ENCODE data around the gene CCDC12.

The CCDC12 gene

GRCh38 chr3:46934498-46935167, 41.9 kb downstream of the CCDC12 start:
- no peaks in the 10 kb centered on the region for H3K9me3 ChIP-seq (ENCODE audit: control insufficient read depth, insufficient read depth, low read length)
- H3K4me3 ChIP-seq (ENCODE audit: low read depth, low read length): no peak overlapping the region
- peaks cover 10% of the 10 kb centered on the region for H3K36me3 ChIP-seq (ENCODE audit: control insufficient read depth, insufficient read depth, low read length)
- H3K27me3 ChIP-seq (ENCODE audit: control insufficient read depth, insufficient read depth, low read length): no peaks in the 10 kb centered on the region
- peaks cover 10% of the 10 kb centered on the region for H3K4me1 ChIP-seq (ENCODE audit: control insufficient read depth, insufficient read depth, low read length)
- no peak overlapping the region for H3K9ac ChIP-seq (ENCODE audit: low read depth, low read length)

GRCh38 chr3:46934072-46934471, 42.5 kb downstream of the CCDC12 start:
- peaks cover 10% of the 10 kb centered on the region for H3K4me1 ChIP-seq (ENCODE audit: control insufficient read depth, insufficient read depth, low read length)

GRCh38 chr3:46933261-46933660, 43.3 kb downstream of the CCDC12 start:
- Histone ChIP-seq H3K36me3 (ENCODE audit: control insufficient read depth, insufficient read depth, low read length) (peaks cover 7% of the 10 kb centered on the region), H3K4me3 (ENCODE audit: low read depth, low read length) (no peak overlapping the region), H3K27me3 (ENCODE audit: control insufficient read depth, insufficient read depth, low read length) (no peaks in the 10 kb centered on the region), H3K9me3 (ENCODE audit: control insufficient read depth, insufficient read depth, low read length) (no peaks in the 10 kb centered on the region), H3K9ac (ENCODE audit: low read depth, low read length) (no peak overlapping the region), H3K4me1 (ENCODE audit: control insufficient read depth, insufficient read depth, low read length) (peaks cover 10% of the 10 kb centered on the region)

More at GRCh38 chr3:46934072-46934471, 42.5 kb downstream of the CCDC12 start:
- H3K4me3 ChIP-seq (ENCODE audit: low read depth, low read length): no peak overlapping the region
- no peak overlapping the region for H3K9ac ChIP-seq (ENCODE audit: low read depth, low read length)
- no peaks in the 10 kb centered on the region for H3K9me3 ChIP-seq (ENCODE audit: control insufficient read depth, insufficient read depth, low read length)
- H3K36me3 ChIP-seq (ENCODE audit: control insufficient read depth, insufficient read depth, low read length): peaks cover 7% of the 10 kb centered on the region
- H3K27me3 ChIP-seq (ENCODE audit: control insufficient read depth, insufficient read depth, low read length): no peaks in the 10 kb centered on the region

GRCh38 chr3:46932455-46933225, 43.9 kb downstream of the CCDC12 start:
- Histone ChIP-seq H3K9me3 (ENCODE audit: control insufficient read depth, insufficient read depth, low read length) (no peaks in the 10 kb centered on the region), H3K4me3 (ENCODE audit: low read depth, low read length) (no peak overlapping the region), H3K27me3 (ENCODE audit: control insufficient read depth, insufficient read depth, low read length) (no peaks in the 10 kb centered on the region), H3K4me1 (ENCODE audit: control insufficient read depth, insufficient read depth, low read length) (peaks cover 10% of the 10 kb centered on the region), H3K9ac (ENCODE audit: low read depth, low read length) (no peak overlapping the region), H3K36me3 (ENCODE audit: control insufficient read depth, insufficient read depth, low read length) (peaks cover 8% of the 10 kb centered on the region)

- no peaks in the 10 kb centered on the region for H3K9me3 ChIP-seq (ENCODE audit: control insufficient read depth, insufficient read depth, low read length)
- peaks cover 13% of the 10 kb centered on the region for H3K36me3 ChIP-seq (ENCODE audit: control insufficient read depth, insufficient read depth, low read length)
- no peak overlapping the region for H3K9ac ChIP-seq (ENCODE audit: low read depth, low read length)
- H3K27me3 ChIP-seq (ENCODE audit: control insufficient read depth, insufficient read depth, low read length): no peaks in the 10 kb centered on the region
- H3K4me1 ChIP-seq (ENCODE audit: control insufficient read depth, insufficient read depth, low read length): peaks cover 10% of the 10 kb centered on the region
- no peak overlapping the region for H3K4me3 ChIP-seq (ENCODE audit: low read depth, low read length)
These were observed 44.8 kb downstream of the CCDC12 start for GRCh38 chr3:46931631-46932331.

GRCh38 chr3:46930945-46931403, 45.6 kb downstream of the CCDC12 start:
- H3K36me3 ChIP-seq (ENCODE audit: control insufficient read depth, insufficient read depth, low read length): peaks cover 19% of the 10 kb centered on the region
- H3K4me1 ChIP-seq (ENCODE audit: control insufficient read depth, insufficient read depth, low read length): peaks cover 10% of the 10 kb centered on the region
- H3K9me3 ChIP-seq (ENCODE audit: control insufficient read depth, insufficient read depth, low read length): no peaks in the 10 kb centered on the region
- no peaks in the 10 kb centered on the region for H3K27me3 ChIP-seq (ENCODE audit: control insufficient read depth, insufficient read depth, low read length)
- H3K4me3 ChIP-seq (ENCODE audit: low read depth, low read length): no peak overlapping the region
- H3K9ac ChIP-seq (ENCODE audit: low read depth, low read length): no peak overlapping the region

DNA sequence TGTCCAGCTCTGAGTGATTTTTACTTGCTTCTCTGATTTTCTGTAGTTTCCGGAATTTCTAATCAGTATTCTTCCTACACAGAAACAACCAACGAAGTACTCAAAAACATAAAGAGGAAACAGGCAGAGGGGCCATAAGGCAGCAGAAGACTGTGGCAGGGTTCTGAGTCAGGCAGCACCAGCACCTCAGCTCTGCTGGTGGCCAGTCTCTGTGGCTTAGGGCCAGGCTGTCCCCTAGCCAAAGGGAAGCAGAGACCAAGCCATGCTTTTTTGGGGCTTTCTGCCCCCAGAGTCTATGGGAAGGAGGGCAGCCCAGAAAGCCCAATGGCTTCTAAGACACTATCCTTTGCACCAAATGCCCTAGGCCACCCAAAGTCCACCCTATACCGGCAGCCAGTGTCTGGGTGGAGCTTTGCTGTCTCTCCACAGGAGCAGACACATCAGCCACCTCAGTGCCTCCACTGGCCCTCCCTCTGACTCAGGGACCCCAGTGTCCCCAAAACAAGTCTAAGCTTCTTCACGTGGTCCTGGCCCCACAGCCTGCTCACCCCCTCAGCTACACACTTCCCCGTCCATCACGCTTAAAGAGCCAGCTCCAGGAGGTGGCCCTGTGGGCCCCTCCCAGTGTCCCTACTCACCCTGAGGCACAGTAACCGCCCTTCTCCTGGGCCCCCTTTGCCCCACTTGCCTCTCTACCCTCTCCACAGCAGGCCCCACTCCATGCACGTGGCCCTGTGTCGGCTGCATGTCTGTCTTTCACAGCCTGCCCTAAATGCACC, 46.2 kb downstream of the CCDC12 start:
- H3K27me3 ChIP-seq (ENCODE audit: control insufficient read depth, insufficient read depth, low read length): no peaks in the 10 kb centered on the region

DNA sequence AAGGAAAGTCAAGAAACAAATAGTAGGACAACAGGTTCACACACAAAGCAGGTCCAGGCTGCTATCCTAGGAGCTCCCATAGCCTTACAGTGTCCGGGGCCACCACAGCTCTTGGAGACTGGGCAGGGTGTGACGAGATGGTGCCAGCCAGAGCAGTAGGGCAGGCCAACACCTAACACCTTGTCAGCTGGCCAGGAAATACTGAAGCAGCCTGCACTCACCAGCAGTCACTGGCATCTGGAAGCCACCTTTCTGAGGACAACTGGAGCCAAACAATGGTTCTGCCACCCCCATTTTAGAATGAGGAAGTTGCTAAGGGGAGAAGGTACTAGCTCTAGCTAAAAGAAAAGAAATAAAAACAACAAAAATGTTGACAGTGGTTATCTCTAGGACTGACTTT, 47.2 kb downstream of the CCDC12 start:
- Histone ChIP-seq H3K27me3 (ENCODE audit: control insufficient read depth, insufficient read depth, low read length) (no peaks in the 10 kb centered on the region), H3K4me1 (ENCODE audit: control insufficient read depth, insufficient read depth, low read length) (peaks cover 2% of the 10 kb centered on the region), H3K9me3 (ENCODE audit: control insufficient read depth, insufficient read depth, low read length) (no peaks in the 10 kb centered on the region), H3K4me3 (ENCODE audit: low read depth, low read length) (no peak overlapping the region), H3K9ac (ENCODE audit: low read depth, low read length) (no peak overlapping the region), H3K36me3 (ENCODE audit: control insufficient read depth, insufficient read depth, low read length) (peaks cover 27% of the 10 kb centered on the region)

More for the DNA sequence above, 46.2 kb downstream of the CCDC12 start:
- Histone ChIP-seq H3K36me3 (ENCODE audit: control insufficient read depth, insufficient read depth, low read length) (peaks cover 23% of the 10 kb centered on the region), H3K9me3 (ENCODE audit: control insufficient read depth, insufficient read depth, low read length) (no peaks in the 10 kb centered on the region), H3K4me3 (ENCODE audit: low read depth, low read length) (no peak overlapping the region), H3K9ac (ENCODE audit: low read depth, low read length) (no peak overlapping the region), H3K4me1 (ENCODE audit: control insufficient read depth, insufficient read depth, low read length) (peaks cover 10% of the 10 kb centered on the region)

DNA sequence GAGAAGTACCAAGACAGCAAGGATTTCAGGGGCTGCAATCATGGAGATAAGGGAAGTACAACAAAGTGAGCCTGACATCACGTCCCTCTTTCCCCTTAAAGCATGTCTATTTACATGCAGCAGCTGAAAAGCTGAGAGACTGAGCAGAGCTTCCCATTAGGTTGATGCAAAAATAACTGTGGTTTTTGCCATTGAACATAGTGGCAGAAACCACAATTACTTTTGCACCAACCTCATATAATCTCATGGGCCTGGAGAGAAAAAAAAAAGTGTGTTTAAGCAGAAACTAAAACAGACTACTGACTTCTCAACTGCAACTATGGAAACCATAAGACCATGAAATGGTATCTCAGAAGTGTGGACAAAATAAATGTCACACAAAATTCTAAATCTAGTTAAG, 48.3 kb downstream of the CCDC12 start:
- Histone ChIP-seq H3K36me3 (ENCODE audit: control insufficient read depth, insufficient read depth, low read length) (peaks cover 36% of the 10 kb centered on the region), H3K4me1 (ENCODE audit: control insufficient read depth, insufficient read depth, low read length) (peaks cover 2% of the 10 kb centered on the region), H3K9me3 (ENCODE audit: control insufficient read depth, insufficient read depth, low read length) (no peaks in the 10 kb centered on the region), H3K9ac (ENCODE audit: low read depth, low read length) (no peak overlapping the region), H3K4me3 (ENCODE audit: low read depth, low read length) (no peak overlapping the region), H3K27me3 (ENCODE audit: control insufficient read depth, insufficient read depth, low read length) (no peaks in the 10 kb centered on the region)

DNA sequence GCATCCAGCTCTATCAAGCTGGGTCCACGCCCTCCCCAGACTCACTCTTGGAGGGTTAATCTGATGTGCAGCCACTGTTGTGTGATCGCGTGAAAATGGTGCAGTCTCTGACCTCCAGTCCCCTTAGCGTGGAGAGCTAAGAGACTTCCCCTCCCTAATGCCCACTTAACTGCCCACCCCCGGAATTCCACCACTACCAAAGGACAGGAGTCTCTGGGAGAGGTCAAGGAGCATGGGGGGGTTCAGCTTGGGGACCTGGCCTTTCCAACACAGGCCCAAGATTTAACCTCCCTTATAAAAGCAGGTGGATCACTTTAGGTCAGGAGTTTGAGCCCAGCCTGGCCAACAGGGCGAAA, 48.8 kb downstream of the CCDC12 start:
- Histone ChIP-seq H3K4me1 (ENCODE audit: control insufficient read depth, insufficient read depth, low read length) (peaks cover 2% of the 10 kb centered on the region), H3K9ac (ENCODE audit: low read depth, low read length) (no peak overlapping the region), H3K9me3 (ENCODE audit: control insufficient read depth, insufficient read depth, low read length) (no peaks in the 10 kb centered on the region), H3K36me3 (ENCODE audit: control insufficient read depth, insufficient read depth, low read length) (peaks cover 42% of the 10 kb centered on the region), H3K27me3 (ENCODE audit: control insufficient read depth, insufficient read depth, low read length) (no peaks in the 10 kb centered on the region), H3K4me3 (ENCODE audit: low read depth, low read length) (no peak overlapping the region)
